GM12892 (cell line): ENCODE results near the gene COL4A6.
"Not testable (repeated sequence)": the region's sequence is repeated elsewhere in the genome, so short reads cannot be mapped to it uniquely, and the experiment has no call there.

Source experiments
- DNase-seq: peaks from one replicate; pipeline ENCODE4 v3.0.0; 2011; ENCODE audit not compliant: insufficient read length
- FAIRE-seq: peaks from 2 replicates; lab custom pipeline; 2011; peaks lifted over from hg19 to GRCh38; lab: Jason Lieb, UNC
- POLR2A ChIP-seq: IDR thresholded peaks from 2 replicates; pipeline ENCODE4 v1.6.1; 2011; ENCODE audit warnings: low read depth, low read length, control low read depth
- POLR2AphosphoS5 ChIP-seq: IDR thresholded peaks from 2 replicates; pipeline ENCODE4 v1.6.1; 2011; ENCODE audit warnings: low read depth, low read length, control low read depth
- TAF1 ChIP-seq: IDR thresholded peaks from 2 replicates; pipeline ENCODE4 v1.6.1; 2011; ENCODE audit warnings: low read depth, mild to moderate bottlenecking, control low read depth, low read length, borderline replicate concordance

The COL4A6 gene

GRCh38 chrX:108397627-108398391 lies 40.4 kb downstream of the COL4A6 start:
- TF ChIP-seq TAF1 (no peak), POLR2A (no peak), POLR2AphosphoS5 (no peak)
- FAIRE-seq (peak; percentile 21), DNase-seq (no peak)

- FAIRE-seq (no peak), DNase-seq (no peak)
- no peak for TF ChIP-seq TAF1
- TF ChIP-seq POLR2A, result no peak
- TF ChIP-seq POLR2AphosphoS5, result no peak
Observed at GRCh38 chrX:108396986-108397385, 41.2 kb downstream of the COL4A6 start.

- FAIRE-seq (peak; percentile 67), DNase-seq (no peak)
- TF ChIP-seq TAF1 (no peak), POLR2AphosphoS5 (no peak), POLR2A (no peak)
Observed at GRCh38 chrX:108396188-108396891, 41.9 kb downstream of the COL4A6 start.

GRCh38 chrX:108390976-108391717 lies 47.1 kb downstream of the COL4A6 start:
- not testable (repeated sequence) for FAIRE-seq, DNase-seq

GRCh38 chrX:108384783-108385182 lies 53.4 kb downstream of the COL4A6 start:
- TF ChIP-seq POLR2AphosphoS5 (no peak), POLR2A (no peak), TAF1 (no peak)
- FAIRE-seq, result no peak
- no peak for DNase-seq

GRCh38 chrX:108380222-108380621 lies 58.0 kb downstream of the COL4A6 start:
- DNase-seq, result no peak

GRCh38 chrX:108376821-108377220 lies 61.4 kb downstream of the COL4A6 start:
- DNase-seq, FAIRE-seq: not testable (repeated sequence)

More at GRCh38 chrX:108380222-108380621, 58.0 kb downstream of the COL4A6 start:
- FAIRE-seq, result no peak
- no peak for TF ChIP-seq POLR2AphosphoS5
- TF ChIP-seq POLR2A, result no peak
- no peak for TF ChIP-seq TAF1

- DNase-seq, result not testable (repeated sequence)
- peak; percentile 56 for FAIRE-seq
Observed at GRCh38 chrX:108375591-108375990, 62.6 kb downstream of the COL4A6 start.

- TF ChIP-seq POLR2A (no peak), TAF1 (no peak), POLR2AphosphoS5 (no peak)
- no peak for DNase-seq
- no peak for FAIRE-seq
Observed at GRCh38 chrX:108366644-108367406, 71.4 kb downstream of the COL4A6 start.

GRCh38 chrX:108362026-108362425 lies 76.2 kb downstream of the COL4A6 start:
- no peak for TF ChIP-seq POLR2AphosphoS5
- TF ChIP-seq POLR2A, result no peak
- no peak for TF ChIP-seq TAF1
- FAIRE-seq, result peak; percentile 60
- no peak for DNase-seq

GRCh38 chrX:108361316-108361715 lies 76.9 kb downstream of the COL4A6 start:
- FAIRE-seq (no peak), DNase-seq (no peak)
- TF ChIP-seq POLR2AphosphoS5 (no peak), TAF1 (no peak), POLR2A (no peak)
